K562 (cell line): Measurements from ENCODE around the gene EPX. TPM values are rescaled to one million over a fixed set of nuclear protein-coding genes. Genes with fewer than 3 reads are reported as not detected.
A peak's percentile ranks its signal among the peaks of the same experiment; 100 is the strongest.

ENCODE experiments used
- ATAC-seq: fragments of 200-7000 bp; cut with Tn5 transposase; 3 replicates; pipeline ENCODE4 v1.9.1; 2020; ENCODE audit warnings: moderate library complexity
- BruUV-seq: library from RNA; stranded (reverse); fragments of 400-500 nt; replicated peaks from 2 replicates; lab custom pipeline; 2021; lab: Mats Ljungman, UMichigan
- CTCF ChIA-PET: fragments of 300-600 bp; formaldehyde crosslinking; extraction: SDS; loops from one replicate; lab custom pipeline; 2021; ENCODE audit warnings: low intra/inter-chr PET ratio; lab: Yijun Ruan, JAX
- POLR2A ChIA-PET: fragments of 300-600, 350-650 bp; sonication (Branson Sonifier 250); formaldehyde crosslinking; extraction: SDS; loops from one replicate; lab custom pipeline; 2021; ENCODE audit warnings: antibody characterized with exemption, inconsistent platforms; lab: Yijun Ruan, JAX
- DNase-seq, 4 experiments: peaks; one replicate each; pipeline versions ENCODE4 v3.0.0 to v3.0.0-alpha.2; 2011 to 2018; ENCODE audit warnings: low spot score in 3 of 4, mixed read lengths in 3 of 4; ENCODE audit errors: extremely low read depth in 1 of 4
- FAIRE-seq: peaks from 2 replicates; lab custom pipeline; 2011; peaks lifted over from hg19 to GRCh38; lab: Jason Lieb, UNC
- H2AFZ ChIP-seq: 2 replicates; pipeline ENCODE4 v1.6.0; 2011; ENCODE audit warnings: low read depth, low read length, control low read depth, inconsistent platforms
- H3K27ac ChIP-seq: fragments of 200-600 bp; 3 replicates; pipeline ENCODE4 v1.8.0; 2011; ENCODE audit warnings: low read depth, mild to moderate bottlenecking, control low read depth, inconsistent platforms, low read length, moderate library complexity, mixed read lengths; ENCODE audit errors: extremely low read depth
- H3K27me3 ChIP-seq, 2 experiments: fragments of 300-600 bp in 1 of 2; 2 replicates in 1 of 2; 3 replicates in 1 of 2; pipeline versions ENCODE4 v1.6.0 to v1.8.0; 2011; ENCODE audit warnings: inconsistent platforms in 2 of 2, low read length in 2 of 2, mild to moderate bottlenecking in 1 of 2, mixed read lengths in 1 of 2, moderate library complexity in 1 of 2; ENCODE audit not compliant: control insufficient read depth in 2 of 2, insufficient read depth in 2 of 2
- H3K36me3 ChIP-seq: fragments of 300-600 bp; 3 replicates; pipeline ENCODE4 v1.8.0; 2011; ENCODE audit warnings: mild to moderate bottlenecking, low read length, inconsistent platforms; ENCODE audit not compliant: control insufficient read depth, insufficient read depth
- H3K4me1 ChIP-seq, 2 experiments: fragments of 200-600 bp in 1 of 2; replicated peaks in 1 of 2; 2 replicates in 1 of 2; 3 replicates in 1 of 2; pipeline versions ENCODE4 v1.5.1 to v1.8.0; 2011; ENCODE audit warnings: inconsistent platforms in 2 of 2, low read length in 2 of 2, mild to moderate bottlenecking in 1 of 2, mixed read lengths in 1 of 2, moderate library complexity in 1 of 2; ENCODE audit not compliant: control insufficient read depth in 2 of 2, insufficient read depth in 2 of 2
- H3K4me2 ChIP-seq: 2 replicates; pipeline ENCODE4 v1.6.1; 2011; ENCODE audit warnings: low read length, control low read depth, inconsistent platforms, mixed read lengths; ENCODE audit not compliant: insufficient read depth
- H3K4me3 ChIP-seq: fragments of 200-600 bp; sonication (generic), shearing (Covaris generic); 2 replicates; pipeline ENCODE4 v1.5.1; 2016; ENCODE audit warnings: control low read depth, inconsistent platforms
- H3K79me2 ChIP-seq: fragments of 200-600 bp; 3 replicates; pipeline ENCODE4 v1.8.0; 2011; ENCODE audit warnings: low read length, inconsistent platforms; ENCODE audit not compliant: control insufficient read depth, insufficient read depth
- H3K9ac ChIP-seq, 2 experiments: 2 replicates each; pipeline versions ENCODE4 v1.6.0 to v1.6.1; 2011; ENCODE audit warnings: low read depth in 2 of 2, low read length in 2 of 2, control low read depth in 1 of 2, inconsistent platforms in 1 of 2, mild to moderate bottlenecking in 1 of 2, mixed read lengths in 1 of 2; ENCODE audit not compliant: insufficient read depth in 1 of 2
- H3K9me1 ChIP-seq: one replicate; pipeline ENCODE4 v1.6.0; 2011; ENCODE audit warnings: inconsistent platforms, mild to moderate bottlenecking, low read length, moderate library complexity; ENCODE audit not compliant: control insufficient read depth, insufficient read depth
- H3K9me3 ChIP-seq: replicated peaks from 2 replicates; pipeline ENCODE4 v1.5.1; 2011; ENCODE audit warnings: low read depth, low read length, inconsistent platforms; ENCODE audit not compliant: control insufficient read depth, insufficient read depth
- H4K20me1 ChIP-seq: replicated peaks from 2 replicates; pipeline ENCODE4 v1.6.1; 2011; ENCODE audit warnings: low read length, inconsistent platforms, mixed read lengths; ENCODE audit not compliant: control insufficient read depth, insufficient read depth
- CBFA2T3 ChIP-seq: fragments of 450-650 bp; IDR thresholded peaks from 2 replicates; pipeline ENCODE4 v1.6.1; 2017
- CBX3 ChIP-seq, 2 experiments: IDR thresholded peaks; 1 replicate in 1 of 2; 2 replicates in 1 of 2; pipeline ENCODE4 v1.6.1; 2012; ENCODE audit warnings: inconsistent platforms in 2 of 2, low read length in 2 of 2, borderline replicate concordance in 1 of 2, control low read depth in 1 of 2
- FOXK2 ChIP-seq, 2 experiments: fragments of 450-650 bp; IDR thresholded peaks in 1 of 2; conservative IDR thresholded peaks in 1 of 2; 2 replicates each; pipeline ENCODE4 v1.6.1; 2016; ENCODE audit warnings: low read depth in 2 of 2, mild to moderate bottlenecking in 1 of 2
- MAFG ChIP-seq: fragments of 450-650 bp; conservative IDR thresholded peaks from 2 replicates; pipeline ENCODE4 v1.6.1; 2016; ENCODE audit warnings: missing genetic modification characterization, missing compliant biosample characterization
- SMAD3 ChIP-seq: fragments of 450-650 bp; formaldehyde crosslinking; conservative IDR thresholded peaks from 2 replicates; pipeline ENCODE4 v1.4.0; 2020; ENCODE audit warnings: mild to moderate bottlenecking
- SRF ChIP-seq, 2 experiments: fragments of 250-450, 450-650 bp in 1 of 2; sonication (Bioruptor Pico) in 1 of 2; sonication (generic) in 1 of 2; formaldehyde crosslinking; IDR thresholded peaks; 2 replicates each; pipeline versions ENCODE4 v1.5.0 to v1.5.1; 2020 to 2022; ENCODE audit warnings: mild to moderate bottlenecking in 1 of 2, missing genetic modification reagents in 1 of 2
- ZBTB43 ChIP-seq: sonication (generic); formaldehyde crosslinking; IDR thresholded peaks from 2 replicates; pipeline ENCODE4 v1.8.0; 2023; ENCODE audit warnings: mild to moderate bottlenecking, missing genetic modification reagents
- ZNF586 ChIP-seq: fragments of 450-650 bp; formaldehyde crosslinking; conservative IDR thresholded peaks from 2 replicates; pipeline ENCODE4 v1.4.0; 2020; ENCODE audit warnings: mild to moderate bottlenecking, moderate library complexity
- WGBS: fragments of 100-300 bp; shearing (Covaris generic); methylation state at CpG from one replicate; pipeline ENCODE4 v1.1.6; 2016; ENCODE audit warnings: low coverage, mixed read lengths; ENCODE audit not compliant: insufficient coverage; ENCODE audit errors: missing lambda C conversion rate; 5-methylcytosine and 5-hydroxymethylcytosine counted together
- in situ Hi-C: fragments of 300-500 bp; cut with MboI; formaldehyde crosslinking; loops from 4 replicates; pipeline ENCODE4 v1.15.0; 2018; ENCODE audit warnings: inconsistent platforms, mixed read lengths
- intact Hi-C: fragments of 100-400 bp; cut with micrococcal nuclease; formaldehyde crosslinking; loops from 2 replicates; pipeline ENCODE4 v1.14.2; 2022
- polyA plus RNA-seq, 8 experiments: library from polyadenylated mRNA; depleted of rRNA in 4 of 8; stranded (reverse) in 5 of 8; unstranded in 3 of 8; fragments of >200 nt; fragmentation: Nextera tagmentation in 2 of 8; fragmentation: Illumina TruSeq in 1 of 8; extraction: Ambion mirVana in 2 of 8; extraction: Trizol in 1 of 8; gene quantifications; 2 replicates each; pipeline versions ENCODE4 v1.2.1 to v1.2.3, GENCODE V29; 2011 to 2014; ENCODE audit warnings: inconsistent platforms in 1 of 8, missing spikeins in 1 of 8
- total RNA-seq, 7 experiments: library from RNA; depleted of rRNA in 6 of 7; stranded (reverse); fragments of >200 nt in 6 of 7; fragmentation: Illumina TruSeq in 2 of 7; extraction: Trizol in 2 of 7; gene quantifications; 2 replicates each; pipeline versions ENCODE4 v1.2.1 to v1.2.3, GENCODE V29; 2011 to 2021; ENCODE audit warnings: low replicate concordance in 1 of 7
- TF ChIP-seq, protein P1 (sequence below): fragments of 450-650 bp; IDR thresholded peaks from 2 replicates; pipeline ENCODE4 v1.6.1; 2017; ENCODE audit warnings: antibody characterized with exemption

EPX gene
- total and polyA plus RNA-seq, 9 of the 15 experiments (the other 6 are each of a cell fraction or from before 2014, with no cell fraction given) = 0.07 to 0.33 (median 0.19) TPM; not detected in 3

GRCh38 chr17:58234512-58234911 lies 42.0 kb downstream of the EPX start:
- Histone ChIP-seq H3K4me1 (peaks cover 0 to 14% of the 10 kb centered on the region in 2 experiments; a peak in 3 of 5 replicates), H3K36me3 (no peaks in the 10 kb centered on the region), H3K79me2 (no peaks in the 10 kb centered on the region), H3K9me1 (no peaks in the 10 kb centered on the region), H3K27ac (no peak overlapping the region), H3K9me3 (no peaks in the 10 kb centered on the region), H2AFZ (no peak overlapping the region), H3K9ac (no peak overlapping the region), H3K4me3 (no peak overlapping the region), H3K27me3 (peaks cover 0 to 10% of the 10 kb centered on the region in 2 experiments; a peak in 3 of 5 replicates), H3K4me2 (no peak overlapping the region), H4K20me1 (no peaks in the 10 kb centered on the region)
- in situ Hi-C loops = no loop called here
- ATAC-seq = no peak
- POLR2A ChIA-PET = interaction anchor here (1.0 kb wide), 1 partner anchor 11 kb away, joined by 3 read pairs; no protein-coding TSS in a partner anchor
- no peak for DNase-seq
- BruUV-seq = no TSS peak
- WGBS = 7% methylated on average over 3 of the region's 3 CpGs
- no peak for FAIRE-seq
- TF ChIP-seq FOXK2 (conservative IDR thresholded peaks at IDR 0.05 in 1 of 2, IDR thresholded peaks at IDR 0.05 in 1 of 2; ENCODE audit: low read depth in 2 of 2) (no peak), MAFG (tag) (no peak), CBX3 (IDR thresholded peaks at IDR 0.05; ENCODE audit: borderline replicate concordance in 1 of 2, low read length in 2 of 2) (no peak), CBFA2T3 (no peak)
- intact Hi-C loops = no loop called here
- CTCF ChIA-PET = no interaction called here

DNA sequence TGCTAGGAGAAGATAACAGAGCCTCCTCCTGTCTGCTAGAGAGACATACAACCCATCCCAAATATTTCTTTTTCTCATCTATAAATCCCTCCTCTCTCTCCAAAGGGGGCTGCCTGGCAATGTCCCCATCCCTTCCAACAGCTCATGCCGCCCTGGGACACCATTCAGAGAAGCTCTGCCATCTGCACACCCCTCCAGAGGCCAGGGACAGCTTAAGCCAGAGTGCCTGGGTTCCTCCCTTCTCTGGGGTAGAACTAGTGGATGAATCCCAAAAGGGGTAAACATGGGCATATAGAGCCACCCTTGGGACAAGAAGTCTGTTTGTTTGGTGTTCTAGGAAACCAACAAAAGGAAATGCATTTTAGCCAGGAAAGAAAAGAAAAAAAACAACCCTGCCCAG lies 43.3 kb downstream of the EPX start:
- DNase-seq (peak in 1 of 4 experiments; percentile 4), FAIRE-seq (no peak), ATAC-seq (no peak)
- no peak overlapping the region for H3K4me3 ChIP-seq
- H3K9ac ChIP-seq = no peak overlapping the region
- BruUV-seq = no TSS peak
- 0% methylated on average over 1 of the region's 1 CpG for WGBS
- peaks cover 0 to 14% of the 10 kb centered on the region in 2 experiments; a peak in 3 of 5 replicates for H3K4me1 ChIP-seq
- ChIA-PET CTCF (no interaction called here), POLR2A (interaction anchor here (0.9 to 1.7 kb wide), 5 partner anchors 7 to 14 kb away, joined by 3 to 6 read pairs (median 4); no protein-coding TSS in a partner anchor)
- in situ Hi-C loops (no loop called here), intact Hi-C loops (no loop called here)
- H3K27me3 ChIP-seq = peaks cover 2 to 17% of the 10 kb centered on the region in 2 experiments; a peak in 4 of 5 replicates
- H2AFZ ChIP-seq = no peak overlapping the region
- no peaks in the 10 kb centered on the region for H4K20me1 ChIP-seq
- H3K36me3 ChIP-seq = no peaks in the 10 kb centered on the region
- no peak overlapping the region for H3K4me2 ChIP-seq
- no peaks in the 10 kb centered on the region for H3K79me2 ChIP-seq
- H3K9me3 ChIP-seq = no peaks in the 10 kb centered on the region
- H3K27ac ChIP-seq = no peak overlapping the region
- H3K9me1 ChIP-seq = no peaks in the 10 kb centered on the region
- TF ChIP-seq, protein P1, sequence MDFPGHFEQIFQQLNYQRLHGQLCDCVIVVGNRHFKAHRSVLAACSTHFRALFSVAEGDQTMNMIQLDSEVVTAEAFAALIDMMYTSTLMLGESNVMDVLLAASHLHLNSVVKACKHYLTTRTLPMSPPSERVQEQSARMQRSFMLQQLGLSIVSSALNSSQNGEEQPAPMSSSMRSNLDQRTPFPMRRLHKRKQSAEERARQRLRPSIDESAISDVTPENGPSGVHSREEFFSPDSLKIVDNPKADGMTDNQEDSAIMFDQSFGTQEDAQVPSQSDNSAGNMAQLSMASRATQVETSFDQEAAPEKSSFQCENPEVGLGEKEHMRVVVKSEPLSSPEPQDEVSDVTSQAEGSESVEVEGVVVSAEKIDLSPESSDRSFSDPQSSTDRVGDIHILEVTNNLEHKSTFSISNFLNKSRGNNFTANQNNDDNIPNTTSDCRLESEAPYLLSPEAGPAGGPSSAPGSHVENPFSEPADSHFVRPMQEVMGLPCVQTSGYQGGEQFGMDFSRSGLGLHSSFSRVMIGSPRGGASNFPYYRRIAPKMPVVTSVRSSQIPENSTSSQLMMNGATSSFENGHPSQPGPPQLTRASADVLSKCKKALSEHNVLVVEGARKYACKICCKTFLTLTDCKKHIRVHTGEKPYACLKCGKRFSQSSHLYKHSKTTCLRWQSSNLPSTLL = no peak
- no peak for TF ChIP-seq ZBTB43 (CRISPR knock-in tag)
- TF ChIP-seq SRF (CRISPR knock-in tag; IDR thresholded peaks at IDR 0.05) = no peak
- TF ChIP-seq SMAD3 (CRISPR knock-in tag) = no peak
- no peak for TF ChIP-seq ZNF586 (CRISPR knock-in tag)
